GM21737 (cell line): Measurements from ENCODE around the gene PEX6.
A peak's percentile ranks its signal among the peaks of the same experiment; 100 is the strongest.

Source experiments
- ATAC-seq: cut with Tn5 transposase; IDR thresholded peaks from one replicate; pipeline ENCODE4 v1.9.1; 2021; ENCODE audit warnings: mild to moderate bottlenecking, moderate library complexity; ENCODE audit not compliant: unreplicated experiment

The PEX6 gene, protein sequence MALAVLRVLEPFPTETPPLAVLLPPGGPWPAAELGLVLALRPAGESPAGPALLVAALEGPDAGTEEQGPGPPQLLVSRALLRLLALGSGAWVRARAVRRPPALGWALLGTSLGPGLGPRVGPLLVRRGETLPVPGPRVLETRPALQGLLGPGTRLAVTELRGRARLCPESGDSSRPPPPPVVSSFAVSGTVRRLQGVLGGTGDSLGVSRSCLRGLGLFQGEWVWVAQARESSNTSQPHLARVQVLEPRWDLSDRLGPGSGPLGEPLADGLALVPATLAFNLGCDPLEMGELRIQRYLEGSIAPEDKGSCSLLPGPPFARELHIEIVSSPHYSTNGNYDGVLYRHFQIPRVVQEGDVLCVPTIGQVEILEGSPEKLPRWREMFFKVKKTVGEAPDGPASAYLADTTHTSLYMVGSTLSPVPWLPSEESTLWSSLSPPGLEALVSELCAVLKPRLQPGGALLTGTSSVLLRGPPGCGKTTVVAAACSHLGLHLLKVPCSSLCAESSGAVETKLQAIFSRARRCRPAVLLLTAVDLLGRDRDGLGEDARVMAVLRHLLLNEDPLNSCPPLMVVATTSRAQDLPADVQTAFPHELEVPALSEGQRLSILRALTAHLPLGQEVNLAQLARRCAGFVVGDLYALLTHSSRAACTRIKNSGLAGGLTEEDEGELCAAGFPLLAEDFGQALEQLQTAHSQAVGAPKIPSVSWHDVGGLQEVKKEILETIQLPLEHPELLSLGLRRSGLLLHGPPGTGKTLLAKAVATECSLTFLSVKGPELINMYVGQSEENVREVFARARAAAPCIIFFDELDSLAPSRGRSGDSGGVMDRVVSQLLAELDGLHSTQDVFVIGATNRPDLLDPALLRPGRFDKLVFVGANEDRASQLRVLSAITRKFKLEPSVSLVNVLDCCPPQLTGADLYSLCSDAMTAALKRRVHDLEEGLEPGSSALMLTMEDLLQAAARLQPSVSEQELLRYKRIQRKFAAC

DNA sequence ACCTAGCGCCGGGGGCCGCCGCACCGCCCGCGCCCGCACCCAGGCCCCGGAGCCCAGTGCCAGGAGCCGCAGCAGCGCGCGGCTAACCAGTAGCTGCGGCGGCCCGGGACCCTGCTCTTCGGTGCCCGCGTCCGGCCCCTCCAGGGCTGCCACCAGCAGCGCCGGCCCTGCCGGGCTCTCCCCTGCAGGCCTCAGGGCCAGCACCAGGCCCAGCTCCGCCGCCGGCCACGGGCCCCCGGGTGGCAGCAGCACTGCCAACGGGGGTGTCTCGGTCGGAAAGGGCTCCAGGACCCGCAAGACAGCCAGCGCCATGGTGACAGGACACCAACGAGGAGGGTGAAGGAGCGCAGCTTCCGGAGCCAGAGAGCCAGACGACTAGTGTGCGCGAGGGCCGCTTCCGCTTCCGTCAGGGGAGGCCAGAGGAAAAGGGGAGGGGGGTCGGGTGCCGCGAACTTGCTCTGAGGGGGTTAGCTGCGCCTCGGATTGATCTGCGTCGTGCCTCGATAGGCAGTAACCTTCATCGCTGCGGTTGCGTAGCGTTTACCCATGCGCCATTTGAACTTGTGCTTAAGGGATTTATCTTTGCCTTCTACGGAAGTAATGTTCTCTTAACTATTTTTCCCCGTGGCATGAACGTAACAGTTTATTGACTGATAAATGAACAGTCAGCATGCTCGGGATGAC lies at the start of gene PEX6:
Gene PEX6, minus strand, starts transcription at position 343 of the 684 bp plus-strand sequence. Its CDS starts 31 bp downstream, at position 312.
- ATAC-seq: peak; percentile 94

DNA sequence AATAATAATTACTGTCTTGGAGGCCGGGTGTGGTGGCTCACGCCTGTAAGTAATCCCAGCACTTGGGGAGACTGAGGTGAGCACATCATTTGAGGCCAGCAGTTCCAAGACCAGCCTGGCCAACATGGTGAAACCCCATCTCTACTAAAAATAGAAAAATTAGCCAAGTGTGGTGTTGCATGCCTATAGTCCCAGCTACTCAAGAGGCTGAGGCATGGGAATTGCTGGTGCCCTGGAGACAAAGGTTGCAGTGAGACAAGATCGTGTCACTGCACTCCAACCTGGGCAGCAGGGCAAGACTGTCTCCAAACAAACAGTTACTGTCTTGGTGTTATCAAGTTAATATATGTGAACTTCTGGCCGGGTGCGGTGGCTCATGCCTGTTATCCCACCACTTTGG lies 47.4 kb upstream of the PEX6 start:
- ATAC-seq: no peak

DNA sequence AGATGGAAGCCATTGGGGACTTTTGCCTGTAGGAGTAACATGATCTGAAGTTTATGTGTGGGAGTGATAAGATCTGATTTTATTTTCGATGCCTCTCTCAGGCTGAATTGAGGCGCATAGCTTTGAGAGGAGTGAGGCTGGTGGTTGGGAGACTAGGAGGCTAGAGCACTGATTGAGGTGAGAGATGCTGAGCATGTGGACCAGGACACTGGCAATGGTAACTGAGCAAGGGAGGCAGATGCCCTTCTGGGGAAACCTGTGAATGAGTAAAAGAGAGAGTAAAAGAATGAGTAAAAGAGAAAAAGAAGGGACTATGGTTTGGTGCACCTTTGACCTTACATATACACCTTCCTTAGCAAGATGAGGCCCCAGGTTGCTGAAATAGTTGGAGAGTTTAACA lies 45.5 kb upstream of the PEX6 start:
- no peak for ATAC-seq

DNA sequence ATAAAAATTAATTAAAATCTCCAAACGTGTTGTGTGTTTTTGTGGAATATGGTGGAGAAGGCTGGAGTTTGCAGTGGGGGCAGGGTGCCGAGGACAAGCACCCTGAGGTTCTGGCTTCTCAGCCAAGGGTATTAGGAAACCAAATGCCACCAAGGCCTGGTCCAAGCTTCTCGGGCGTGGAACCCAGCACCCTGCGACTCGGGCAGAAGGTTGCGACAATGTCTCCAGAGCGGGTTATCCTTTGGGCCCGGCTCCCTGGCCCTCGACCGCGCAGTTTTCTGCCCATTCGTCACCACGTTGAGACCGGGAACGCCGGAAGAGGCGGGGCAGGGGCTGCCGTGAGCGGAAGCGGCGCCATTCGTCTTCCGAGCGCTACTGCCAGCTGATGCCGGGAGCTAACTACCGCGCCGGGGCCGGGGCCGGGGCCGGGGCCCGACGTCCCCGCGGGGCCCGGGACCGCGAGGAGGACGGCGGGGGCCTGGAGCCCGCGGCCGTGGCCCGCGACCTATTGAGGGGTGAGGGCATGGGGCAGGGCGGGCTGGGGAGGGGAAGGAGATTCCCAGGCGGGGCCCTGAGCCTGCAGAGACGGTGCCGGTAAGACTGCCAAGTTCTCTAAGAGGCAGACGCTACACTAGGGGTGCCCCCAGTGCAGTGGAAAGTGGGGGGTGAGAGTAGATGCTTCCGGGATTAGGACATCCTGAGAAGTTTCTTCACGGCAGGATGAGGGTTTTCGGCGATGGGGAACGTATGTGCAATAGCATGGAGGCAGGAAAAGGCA lies 42.5 kb upstream of the PEX6 start, which contains the start of gene RRP36:
Gene RRP36, plus strand, starts transcription at position 354 of the 778 bp plus-strand sequence. Its CDS starts 32 bp downstream, at position 386.
- ATAC-seq: peak; percentile 43

DNA sequence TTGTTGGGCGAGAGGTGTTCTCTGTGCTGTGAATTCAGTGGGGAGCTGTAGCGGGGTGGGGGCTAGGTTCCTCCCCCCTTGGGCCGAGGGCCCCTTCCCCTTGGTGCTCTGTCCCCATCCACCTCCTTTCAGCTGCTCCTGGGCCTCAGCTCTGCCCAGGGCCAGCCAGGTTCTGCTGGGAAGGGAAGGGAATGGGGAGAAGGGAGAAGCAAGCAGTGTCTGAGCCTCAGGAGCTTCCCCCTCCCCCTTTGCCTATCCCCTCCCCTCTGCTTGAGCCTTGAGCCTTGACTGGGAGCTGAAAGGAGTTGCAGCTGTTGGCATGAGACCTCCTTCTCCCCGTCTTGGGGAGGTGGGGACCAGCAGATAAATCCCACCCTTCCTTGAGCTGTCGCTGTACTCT lies 41.9 kb upstream of the PEX6 start:
- no peak for ATAC-seq

DNA sequence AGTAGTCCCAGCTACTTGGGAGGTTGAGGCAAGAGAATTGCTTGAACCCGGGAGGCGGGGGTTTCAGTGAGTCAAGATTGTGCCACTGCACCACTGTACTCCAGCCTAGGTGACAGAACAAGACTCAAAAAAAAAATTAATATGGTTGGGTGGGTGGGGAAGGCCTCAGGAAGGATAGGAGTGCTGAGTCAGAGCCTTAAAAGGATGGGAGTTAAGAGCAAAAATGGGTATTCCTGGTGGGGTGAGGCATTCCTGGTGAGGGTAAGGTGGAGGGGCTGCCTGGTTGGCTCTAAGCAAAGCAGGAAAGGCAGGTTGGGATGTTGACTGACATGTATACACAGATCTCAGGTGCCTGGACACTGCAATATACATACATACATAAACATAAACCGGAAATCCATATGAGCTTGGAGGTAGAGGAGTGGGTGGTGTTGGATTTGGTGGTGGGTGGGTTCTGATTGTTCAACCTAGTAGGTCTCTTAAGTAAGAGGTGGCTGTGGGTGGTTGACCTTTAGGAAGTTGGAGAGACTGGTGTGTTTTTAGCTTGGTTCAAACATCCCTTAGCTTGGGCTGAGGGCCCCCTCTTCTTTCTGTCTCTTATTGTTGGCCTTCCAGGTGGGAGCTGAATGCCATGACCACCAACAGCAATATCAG lies 41.2 kb upstream of the PEX6 start:
- no peak for ATAC-seq

DNA sequence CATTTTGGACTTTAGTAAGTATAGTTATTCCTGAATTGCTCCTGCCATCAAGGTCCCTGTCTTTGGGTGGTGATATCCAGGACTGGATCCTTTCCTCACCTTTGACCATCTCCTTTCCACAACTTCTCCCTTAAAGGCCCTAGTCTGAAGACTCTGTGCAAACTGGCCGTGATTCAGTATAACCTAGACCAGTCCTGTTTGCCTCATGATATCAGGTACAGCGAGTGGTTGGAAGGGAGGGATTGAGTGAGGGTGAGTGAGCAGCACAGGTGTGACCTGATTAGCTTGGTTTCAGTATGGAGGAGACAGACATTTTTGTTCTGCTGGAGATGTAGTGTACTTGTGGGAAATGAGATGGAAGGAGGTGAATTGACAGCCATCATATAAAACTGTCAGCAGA lies 40.2 kb upstream of the PEX6 start:
- ATAC-seq: no peak

DNA sequence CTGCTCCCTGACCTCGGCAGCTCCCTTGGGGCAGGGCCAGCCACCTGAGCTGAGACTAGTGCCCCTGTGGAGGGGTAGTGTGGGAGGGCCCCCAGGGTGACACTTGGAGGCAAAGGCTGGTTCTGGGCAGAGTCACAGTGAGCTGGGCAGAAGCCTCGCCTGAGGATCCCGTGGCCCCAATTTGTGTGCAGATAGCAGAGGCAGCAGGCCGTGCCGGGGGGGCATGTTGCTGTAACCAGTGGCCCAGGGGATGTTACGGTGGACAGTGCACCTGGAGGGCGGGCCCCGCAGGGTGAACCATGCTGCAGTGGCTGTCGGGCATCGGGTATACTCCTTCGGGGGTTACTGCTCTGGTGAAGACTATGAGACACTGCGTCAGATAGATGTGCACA lies 38.0 kb upstream of the PEX6 start:
- ATAC-seq: no peak

DNA sequence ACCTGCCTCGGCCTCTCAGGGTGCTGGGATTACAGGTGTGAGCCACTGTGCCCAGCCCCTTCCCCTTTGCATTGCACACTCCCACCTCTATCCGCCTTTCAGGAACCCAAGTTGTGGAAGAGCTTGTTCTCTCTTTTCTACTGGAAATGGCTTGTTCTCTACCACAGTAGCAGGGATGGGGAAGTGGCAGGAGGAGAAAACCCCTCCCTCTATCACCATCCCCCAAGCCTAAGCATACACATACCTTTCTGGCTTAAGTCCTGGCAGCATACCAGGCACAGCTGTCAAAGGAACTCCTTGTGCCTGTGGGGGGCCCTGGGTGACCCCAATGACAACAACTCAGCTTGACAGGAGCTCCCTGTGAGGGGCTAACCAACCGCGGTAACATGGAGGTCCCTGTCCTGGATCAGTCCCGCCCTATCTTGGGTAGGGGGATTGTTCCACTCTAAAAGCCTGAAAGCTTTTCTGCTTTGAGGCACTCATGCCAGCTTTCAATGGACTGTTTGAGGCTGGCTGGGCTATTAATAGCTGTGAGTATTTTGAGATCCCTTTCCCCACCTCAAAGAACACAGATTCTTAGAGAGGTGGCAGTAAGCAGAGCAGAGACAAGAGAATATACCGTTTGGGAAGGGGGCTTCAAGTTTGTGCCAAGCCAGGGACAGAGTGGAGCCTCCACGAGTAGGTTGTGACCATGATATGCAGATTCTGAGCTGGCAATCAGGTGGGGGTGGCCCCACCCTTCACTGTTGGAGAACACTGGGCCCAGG lies 37.4 kb upstream of the PEX6 start:
- no peak for ATAC-seq

DNA sequence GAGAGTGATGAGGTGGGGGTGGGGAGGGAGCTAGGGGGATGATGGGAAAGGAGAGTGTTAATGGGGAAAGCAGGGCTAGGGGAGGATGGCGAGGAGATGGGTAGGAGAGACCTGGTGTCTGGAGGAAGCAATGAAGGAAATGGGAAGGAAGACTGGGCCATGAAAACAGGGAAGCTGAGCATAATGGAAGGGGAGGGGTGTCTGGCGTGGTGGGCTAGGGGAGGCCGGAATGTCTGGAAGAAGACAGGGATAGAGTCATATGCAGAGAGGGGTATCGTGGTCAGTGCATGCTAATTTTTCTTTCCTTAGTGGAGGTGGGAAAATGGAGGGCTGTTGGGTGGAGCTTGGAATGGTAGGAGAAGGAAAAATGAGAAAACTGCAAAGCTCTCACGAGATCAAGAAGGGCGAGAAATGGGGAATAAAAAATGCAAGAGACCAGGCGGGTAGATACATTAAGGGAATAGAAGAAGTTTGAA lies 35.5 kb upstream of the PEX6 start:
- ATAC-seq: no peak

DNA sequence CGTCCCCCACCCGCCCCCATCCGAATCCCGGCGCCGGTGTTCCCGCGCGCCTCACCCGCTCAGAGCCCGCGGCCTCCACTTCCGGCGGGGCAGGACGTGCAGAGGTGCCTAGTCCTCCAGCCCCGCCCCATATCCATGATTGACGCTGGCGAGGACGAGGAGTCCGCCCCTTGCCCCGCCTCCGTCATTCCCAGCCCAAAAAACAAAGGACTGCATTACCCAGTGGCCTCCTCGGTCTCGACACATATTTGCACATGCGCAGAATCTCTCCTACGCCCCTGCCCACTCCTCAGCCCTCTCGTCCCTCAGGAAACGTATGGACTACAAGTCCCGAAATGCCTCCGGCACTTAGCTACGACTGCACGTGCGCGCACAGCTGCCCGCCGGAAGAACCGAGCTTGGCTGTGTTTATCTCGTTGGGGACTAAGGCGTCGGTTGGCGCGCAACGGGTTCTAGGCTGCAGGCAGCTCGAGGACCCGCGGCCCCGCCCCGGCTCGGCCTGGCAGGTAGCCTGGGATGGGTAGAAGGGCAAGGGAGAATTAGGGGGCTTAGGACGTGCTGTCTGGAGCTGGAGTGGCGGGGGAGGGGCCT lies 35.0 kb upstream of the PEX6 start, which contains the start of the genes KLHDC3 and MEA1:
Gene KLHDC3, plus strand, starts transcription at position 407 of the 591 bp plus-strand sequence. CDS start 2,944 bp downstream, outside the sequence.
Gene MEA1, minus strand, starts transcription at position 104 of the 591 bp plus-strand sequence. CDS start 133 bp downstream, outside the sequence.
- peak; percentile 86 for ATAC-seq

DNA sequence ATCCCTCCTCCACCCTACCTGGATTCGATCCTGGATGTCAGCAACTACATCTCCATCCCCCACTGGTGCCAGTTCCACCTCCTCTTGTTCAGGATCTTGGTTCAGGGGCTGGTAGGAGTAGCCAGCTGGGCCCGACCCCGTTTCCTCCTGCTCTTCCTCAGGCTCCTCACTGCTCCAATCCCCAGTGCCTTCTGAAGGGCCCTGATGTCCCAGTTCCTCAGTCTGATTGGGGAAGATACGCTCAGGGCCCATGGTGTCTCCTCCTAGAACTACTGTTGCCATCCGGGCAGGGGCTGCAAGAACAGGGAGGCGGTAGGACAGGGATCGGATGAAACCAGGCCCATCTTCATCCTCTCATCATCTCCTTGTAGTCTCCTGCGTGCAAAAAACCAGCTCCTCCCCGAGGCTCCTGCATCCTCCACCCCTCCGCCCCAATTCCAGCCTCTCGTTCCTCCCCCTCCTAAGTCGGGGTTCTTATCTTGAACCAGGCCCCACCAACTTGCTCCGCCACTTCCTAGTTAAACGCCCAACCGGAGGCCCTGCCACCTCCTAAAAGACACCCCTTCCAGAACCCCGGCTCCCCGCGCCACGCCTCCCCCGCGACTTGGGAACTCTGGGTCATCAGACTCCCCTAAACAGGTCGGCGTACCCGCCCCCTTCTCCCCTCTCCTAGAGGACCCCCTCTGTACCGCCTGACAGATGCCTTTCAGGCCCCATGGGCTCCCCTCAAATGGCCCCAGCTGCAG lies 34.3 kb upstream of the PEX6 start:
- peak; percentile 13 for ATAC-seq

DNA sequence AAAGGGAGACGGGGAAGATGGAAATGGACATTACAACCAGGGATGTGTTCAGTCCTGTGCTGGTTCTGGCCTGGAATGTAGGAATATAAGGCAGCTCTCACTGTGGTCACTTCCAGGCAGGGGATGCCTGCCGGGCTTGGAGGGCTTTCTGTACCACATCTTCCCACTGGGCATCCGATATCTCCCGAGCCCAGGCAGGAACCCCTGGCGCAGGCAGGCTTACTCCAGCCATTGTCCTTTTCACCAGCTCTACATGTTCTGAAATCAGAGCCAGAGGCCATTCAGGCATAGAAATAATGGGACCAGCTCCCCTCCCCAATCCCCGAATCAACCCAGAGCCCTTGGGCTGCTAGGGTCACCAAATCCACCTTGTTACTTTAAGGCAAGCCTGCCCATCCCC lies 33.4 kb upstream of the PEX6 start:
- no peak for ATAC-seq

DNA sequence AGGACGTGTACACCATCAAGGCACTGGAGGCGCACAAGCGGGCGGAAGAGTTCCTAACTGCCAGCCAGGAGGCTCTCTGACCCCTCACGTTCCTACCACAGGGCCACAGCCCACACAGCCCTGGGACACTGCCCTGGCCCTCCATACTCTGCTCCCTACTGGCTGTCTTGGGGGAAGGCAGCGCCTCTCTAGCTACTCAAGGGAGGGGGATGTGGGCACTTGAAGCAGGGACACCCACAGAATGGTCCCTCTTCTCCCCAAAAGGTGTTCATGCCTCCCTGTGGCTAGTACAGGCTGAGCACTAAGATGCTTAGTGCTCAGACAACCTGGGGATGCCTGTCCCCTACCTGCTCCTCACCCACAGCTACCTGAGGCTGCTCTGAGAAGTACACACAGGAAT lies 32.2 kb upstream of the PEX6 start:
- no peak for ATAC-seq

DNA sequence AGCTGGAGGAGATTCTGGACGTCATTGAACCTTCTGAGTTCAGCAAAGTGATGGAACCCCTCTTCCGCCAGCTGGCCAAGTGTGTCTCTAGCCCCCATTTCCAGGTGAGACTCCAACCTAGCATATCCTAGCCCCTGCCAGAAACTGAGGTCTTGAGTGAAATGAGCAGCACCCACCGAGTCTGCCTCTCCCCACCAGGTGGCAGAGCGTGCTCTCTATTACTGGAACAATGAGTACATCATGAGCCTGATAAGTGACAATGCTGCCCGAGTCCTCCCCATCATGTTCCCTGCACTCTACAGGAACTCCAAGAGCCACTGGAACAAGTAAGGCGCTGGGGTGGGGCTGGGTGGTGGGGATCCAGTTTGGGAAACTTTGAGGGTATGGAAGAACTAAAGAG lies 30.1 kb upstream of the PEX6 start:
- no peak for ATAC-seq

DNA sequence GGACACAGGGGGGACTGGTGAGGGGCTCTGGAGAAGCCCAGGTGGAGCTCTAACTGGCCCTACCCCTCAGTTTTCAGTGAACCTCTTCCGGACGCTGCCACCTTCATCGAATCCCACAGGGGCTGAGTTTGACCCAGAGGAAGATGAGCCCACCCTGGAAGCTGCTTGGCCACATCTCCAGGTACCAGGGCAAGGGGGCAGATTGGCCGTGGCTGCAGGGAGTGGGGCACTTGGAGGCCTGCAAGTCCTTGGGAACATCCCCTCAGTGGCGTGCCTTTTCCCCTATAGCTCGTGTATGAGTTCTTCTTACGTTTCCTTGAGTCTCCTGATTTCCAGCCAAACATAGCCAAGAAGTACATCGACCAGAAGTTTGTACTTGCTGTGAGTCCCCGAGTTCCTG lies 28.1 kb upstream of the PEX6 start:
- no peak for ATAC-seq

DNA sequence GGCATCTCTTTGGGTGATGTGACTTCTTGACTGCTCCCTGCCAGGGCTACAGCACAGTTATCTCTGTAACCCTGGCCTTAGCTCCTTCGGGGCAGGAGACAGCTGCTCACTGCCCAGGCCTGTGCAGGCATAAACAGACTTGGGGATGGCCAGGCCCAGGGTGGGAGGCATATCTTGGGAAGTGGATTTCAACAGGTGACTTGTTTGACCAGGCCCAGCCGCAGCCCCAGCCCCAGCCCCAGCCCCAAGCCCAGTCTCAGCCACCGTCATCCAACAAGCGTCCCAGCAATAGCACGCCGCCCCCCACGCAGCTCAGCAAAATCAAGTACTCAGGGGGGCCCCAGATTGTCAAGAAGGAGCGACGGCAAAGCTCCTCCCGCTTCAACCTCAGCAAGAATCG lies 27.3 kb upstream of the PEX6 start:
- no peak for ATAC-seq

DNA sequence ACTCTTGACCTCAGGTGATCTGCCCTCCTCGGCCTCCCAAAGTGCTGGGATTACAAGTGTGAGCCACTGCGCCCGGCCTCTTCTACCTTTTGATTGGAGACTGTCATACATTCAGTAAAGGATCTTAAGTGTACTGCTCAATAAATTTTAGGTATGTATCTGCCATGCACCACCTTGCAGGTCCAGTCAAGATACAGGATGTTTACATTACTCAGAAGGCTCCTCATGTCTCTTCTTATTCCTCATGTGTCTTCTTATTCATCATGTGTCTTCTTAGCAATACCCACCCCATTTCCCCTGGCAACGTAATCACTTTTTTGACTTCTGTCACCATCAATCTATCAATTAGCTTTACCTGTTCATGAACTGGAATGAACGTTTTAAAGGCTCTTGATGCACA lies 26.9 kb upstream of the PEX6 start:
- no peak for ATAC-seq
